ENCODE data around the gene MAST4.
"Not testable (repeated sequence)": the region's sequence is repeated elsewhere in the genome, so short reads cannot be mapped to it uniquely, and the experiment has no call there.

MAST4 gene

DNA sequence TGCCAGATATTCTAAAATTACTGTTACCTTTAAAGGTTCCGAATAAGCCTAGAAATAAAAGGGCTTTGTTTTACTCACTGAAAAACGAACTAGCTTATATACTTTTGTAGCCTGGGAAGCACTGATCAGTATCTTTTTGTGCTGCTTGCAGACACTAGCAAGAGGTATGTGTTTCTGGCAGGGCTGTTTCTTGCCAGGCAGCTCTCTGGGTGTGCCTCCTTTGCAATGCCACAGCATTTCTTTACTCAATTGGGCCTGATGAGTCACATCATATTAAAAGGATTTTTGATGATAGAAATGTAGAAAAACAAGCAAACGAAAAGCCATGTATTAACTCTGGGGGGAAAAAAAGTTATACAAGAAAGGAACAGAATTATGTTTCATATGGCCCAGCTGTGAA, 564.8 kb downstream of the MAST4 start:
- Histone ChIP-seq H3K9me3 (ENCODE audit: control insufficient read depth, insufficient read depth, low read length) (no peaks in the 10 kb centered on the region), H3K9ac (ENCODE audit: low read depth, low read length) (no peak overlapping the region), H3K36me3 (ENCODE audit: control insufficient read depth, insufficient read depth, low read length) (no peaks in the 10 kb centered on the region), H3K27ac (ENCODE audit: low read depth, low read length) (no peak overlapping the region), H3K4me1 (ENCODE audit: control insufficient read depth, insufficient read depth, low read length) (peaks cover 15% of the 10 kb centered on the region; the same call in 1 of the 2 replicates), H3K4me3 (ENCODE audit: low read depth, low read length) (no peak overlapping the region), H3K27me3 (ENCODE audit: control insufficient read depth, insufficient read depth, low read length) (no peaks in the 10 kb centered on the region)

DNA sequence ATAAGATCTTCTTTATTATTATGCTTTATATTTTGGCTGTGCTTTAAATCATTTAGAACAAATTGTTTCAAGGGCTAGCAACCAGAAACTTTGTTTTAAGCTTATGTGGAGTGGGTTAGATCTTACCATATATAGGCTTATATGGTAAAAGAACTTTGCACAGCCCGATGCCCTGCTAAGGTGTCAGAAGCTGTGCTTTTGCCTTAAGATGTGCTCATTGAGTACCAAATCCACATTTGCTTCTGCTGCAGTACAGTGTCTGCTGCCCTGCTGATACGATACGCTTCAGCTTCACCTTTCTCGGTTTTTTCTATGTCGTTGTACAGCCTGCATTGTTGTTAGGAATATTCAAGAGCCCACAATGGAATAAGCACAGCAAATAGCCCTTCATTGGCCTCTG, 565.6 kb downstream of the MAST4 start:
- Histone ChIP-seq H3K9ac (ENCODE audit: low read depth, low read length) (no peak overlapping the region), H3K4me1 (ENCODE audit: control insufficient read depth, insufficient read depth, low read length) (peaks cover 21% of the 10 kb centered on the region), H3K4me3 (ENCODE audit: low read depth, low read length) (no peak overlapping the region), H3K27ac (ENCODE audit: low read depth, low read length) (no peak overlapping the region), H3K36me3 (ENCODE audit: control insufficient read depth, insufficient read depth, low read length) (no peaks in the 10 kb centered on the region), H3K27me3 (ENCODE audit: control insufficient read depth, insufficient read depth, low read length) (no peaks in the 10 kb centered on the region), H3K9me3 (ENCODE audit: control insufficient read depth, insufficient read depth, low read length) (no peaks in the 10 kb centered on the region)

DNA sequence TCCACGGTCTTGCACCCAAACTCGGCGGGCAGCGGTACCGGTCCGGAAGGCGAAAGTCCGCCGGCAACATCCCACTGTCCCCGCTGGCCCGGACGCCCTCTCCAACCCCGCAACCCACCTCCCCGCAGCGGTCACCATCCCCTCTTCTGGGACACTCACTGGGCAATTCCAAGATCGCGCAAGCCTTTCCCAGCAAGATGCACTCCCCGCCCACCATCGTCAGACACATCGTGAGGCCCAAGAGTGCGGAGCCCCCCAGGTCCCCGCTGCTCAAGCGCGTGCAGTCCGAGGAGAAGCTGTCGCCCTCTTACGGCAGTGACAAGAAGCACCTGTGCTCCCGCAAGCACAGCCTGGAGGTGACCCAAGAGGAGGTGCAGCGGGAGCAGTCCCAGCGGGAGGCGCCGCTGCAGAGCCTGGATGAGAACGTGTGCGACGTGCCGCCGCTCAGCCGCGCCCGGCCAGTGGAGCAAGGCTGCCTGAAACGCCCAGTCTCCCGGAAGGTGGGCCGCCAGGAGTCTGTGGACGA, 567.1 kb downstream of the MAST4 start:
- Histone ChIP-seq H3K36me3 (ENCODE audit: control insufficient read depth, insufficient read depth, low read length) (no peaks in the 10 kb centered on the region), H3K27ac (ENCODE audit: low read depth, low read length) (no peak overlapping the region), H3K9me3 (ENCODE audit: control insufficient read depth, insufficient read depth, low read length) (no peaks in the 10 kb centered on the region), H3K4me3 (ENCODE audit: low read depth, low read length) (no peak overlapping the region), H3K9ac (ENCODE audit: low read depth, low read length) (no peak overlapping the region), H3K27me3 (ENCODE audit: control insufficient read depth, insufficient read depth, low read length) (no peaks in the 10 kb centered on the region), H3K4me1 (ENCODE audit: control insufficient read depth, insufficient read depth, low read length) (peaks cover 23% of the 10 kb centered on the region)

DNA sequence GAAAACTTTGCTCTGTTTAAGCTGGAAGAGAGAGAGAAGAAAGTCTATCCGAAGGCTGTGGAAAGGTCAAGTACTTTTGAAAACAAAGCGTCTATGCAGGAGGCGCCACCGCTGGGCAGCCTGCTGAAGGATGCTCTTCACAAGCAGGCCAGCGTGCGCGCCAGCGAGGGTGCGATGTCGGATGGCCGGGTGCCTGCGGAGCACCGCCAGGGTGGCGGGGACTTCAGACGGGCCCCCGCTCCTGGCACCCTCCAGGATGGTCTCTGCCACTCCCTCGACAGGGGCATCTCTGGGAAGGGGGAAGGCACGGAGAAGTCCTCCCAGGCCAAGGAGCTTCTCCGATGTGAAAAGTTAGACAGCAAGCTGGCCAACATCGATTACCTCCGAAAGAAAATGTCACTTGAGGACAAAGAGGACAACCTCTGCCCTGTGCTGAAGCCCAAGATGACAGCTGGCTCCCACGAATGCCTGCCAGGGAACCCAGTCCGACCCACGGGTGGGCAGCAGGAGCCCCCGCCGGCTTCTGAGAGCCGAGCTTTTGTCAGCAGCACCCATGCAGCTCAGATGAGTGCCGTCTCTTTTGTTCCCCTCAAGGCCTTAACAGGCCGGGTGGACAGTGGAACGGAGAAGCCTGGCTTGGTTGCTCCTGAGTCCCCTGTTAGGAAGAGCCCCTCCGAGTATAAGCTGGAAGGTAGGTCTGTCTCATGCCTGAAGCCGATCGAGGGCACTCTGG, 567.8 kb downstream of the MAST4 start:
- no peaks in the 10 kb centered on the region for H3K27me3 ChIP-seq (ENCODE audit: control insufficient read depth, insufficient read depth, low read length)
- H3K9me3 ChIP-seq (ENCODE audit: control insufficient read depth, insufficient read depth, low read length) = no peaks in the 10 kb centered on the region
- H3K27ac ChIP-seq (ENCODE audit: low read depth, low read length) = no peak overlapping the region
- H3K36me3 ChIP-seq (ENCODE audit: control insufficient read depth, insufficient read depth, low read length) = no peaks in the 10 kb centered on the region
- no peak overlapping the region for H3K4me3 ChIP-seq (ENCODE audit: low read depth, low read length)
- peaks cover 23% of the 10 kb centered on the region for H3K4me1 ChIP-seq (ENCODE audit: control insufficient read depth, insufficient read depth, low read length)
- H3K9ac ChIP-seq (ENCODE audit: low read depth, low read length) = no peak overlapping the region

DNA sequence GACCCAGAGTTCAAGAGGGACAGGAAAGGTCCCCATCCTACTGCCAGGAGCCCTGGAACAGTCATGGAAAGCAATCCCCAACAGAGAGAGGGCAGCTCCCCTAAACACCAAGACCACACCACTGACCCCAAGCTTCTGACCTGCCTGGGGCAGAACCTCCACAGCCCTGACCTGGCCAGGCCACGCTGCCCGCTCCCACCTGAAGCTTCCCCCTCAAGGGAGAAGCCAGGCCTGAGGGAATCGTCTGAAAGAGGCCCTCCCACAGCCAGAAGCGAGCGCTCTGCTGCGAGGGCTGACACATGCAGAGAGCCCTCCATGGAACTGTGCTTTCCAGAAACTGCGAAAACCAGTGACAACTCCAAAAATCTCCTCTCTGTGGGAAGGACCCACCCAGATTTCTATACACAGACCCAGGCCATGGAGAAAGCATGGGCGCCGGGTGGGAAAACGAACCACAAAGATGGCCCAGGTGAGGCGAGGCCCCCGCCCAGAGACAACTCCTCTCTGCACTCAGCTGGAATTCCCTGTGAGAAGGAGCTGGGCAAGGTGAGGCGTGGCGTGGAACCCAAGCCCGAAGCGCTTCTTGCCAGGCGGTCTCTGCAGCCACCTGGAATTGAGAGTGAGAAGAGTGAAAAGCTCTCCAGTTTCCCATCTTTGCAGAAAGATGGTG, 568.8 kb downstream of the MAST4 start:
- no peak overlapping the region for H3K9ac ChIP-seq (ENCODE audit: low read depth, low read length)
- H3K27ac ChIP-seq (ENCODE audit: low read depth, low read length) = no peak overlapping the region
- H3K9me3 ChIP-seq (ENCODE audit: control insufficient read depth, insufficient read depth, low read length) = no peaks in the 10 kb centered on the region
- no peaks in the 10 kb centered on the region for H3K27me3 ChIP-seq (ENCODE audit: control insufficient read depth, insufficient read depth, low read length)
- no peaks in the 10 kb centered on the region for H3K36me3 ChIP-seq (ENCODE audit: control insufficient read depth, insufficient read depth, low read length)
- no peak overlapping the region for H3K4me3 ChIP-seq (ENCODE audit: low read depth, low read length)
- H3K4me1 ChIP-seq (ENCODE audit: control insufficient read depth, insufficient read depth, low read length) = peaks cover 23% of the 10 kb centered on the region

DNA sequence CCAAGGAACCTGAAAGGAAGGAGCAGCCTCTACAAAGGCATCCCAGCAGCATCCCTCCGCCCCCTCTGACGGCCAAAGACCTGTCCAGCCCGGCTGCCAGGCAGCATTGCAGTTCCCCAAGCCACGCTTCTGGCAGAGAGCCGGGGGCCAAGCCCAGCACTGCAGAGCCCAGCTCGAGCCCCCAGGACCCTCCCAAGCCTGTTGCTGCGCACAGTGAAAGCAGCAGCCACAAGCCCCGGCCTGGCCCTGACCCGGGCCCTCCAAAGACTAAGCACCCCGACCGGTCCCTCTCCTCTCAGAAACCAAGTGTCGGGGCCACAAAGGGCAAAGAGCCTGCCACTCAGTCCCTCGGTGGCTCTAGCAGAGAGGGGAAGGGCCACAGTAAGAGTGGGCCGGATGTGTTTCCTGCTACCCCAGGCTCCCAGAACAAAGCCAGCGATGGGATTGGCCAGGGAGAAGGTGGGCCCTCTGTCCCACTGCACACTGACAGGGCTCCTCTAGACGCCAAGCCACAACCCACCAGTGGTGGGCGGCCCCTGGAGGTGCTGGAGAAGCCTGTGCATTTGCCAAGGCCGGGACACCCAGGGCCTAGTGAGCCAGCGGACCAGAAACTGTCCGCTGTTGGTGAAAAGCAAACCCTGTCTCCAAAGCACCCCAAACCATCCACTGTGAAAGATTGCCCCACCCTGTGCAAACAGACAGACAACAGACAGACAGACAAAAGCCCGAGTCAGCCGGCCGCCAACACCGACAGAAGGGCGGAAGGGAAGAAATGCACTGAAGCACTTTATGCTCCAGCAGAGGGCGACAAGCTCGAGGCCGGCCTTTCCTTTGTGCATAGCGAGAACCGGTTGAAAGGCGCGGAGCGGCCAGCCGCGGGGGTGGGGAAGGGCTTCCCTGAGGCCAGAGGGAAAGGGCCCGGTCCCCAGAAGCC, 569.6 kb downstream of the MAST4 start:
- peak overlapping the region; percentile 72 for H3K9ac ChIP-seq (ENCODE audit: low read depth, low read length)
- peak overlapping the region; percentile 10 for H3K27ac ChIP-seq (ENCODE audit: low read depth, low read length)
- H3K9me3 ChIP-seq (ENCODE audit: control insufficient read depth, insufficient read depth, low read length) = no peaks in the 10 kb centered on the region
- no peaks in the 10 kb centered on the region for H3K36me3 ChIP-seq (ENCODE audit: control insufficient read depth, insufficient read depth, low read length)
- peak overlapping the region; percentile 34; the same call in 1 of the 2 replicates for H3K4me3 ChIP-seq (ENCODE audit: low read depth, low read length)
- no peaks in the 10 kb centered on the region for H3K27me3 ChIP-seq (ENCODE audit: control insufficient read depth, insufficient read depth, low read length)
- peaks cover 21% of the 10 kb centered on the region for H3K4me1 ChIP-seq (ENCODE audit: control insufficient read depth, insufficient read depth, low read length)

DNA sequence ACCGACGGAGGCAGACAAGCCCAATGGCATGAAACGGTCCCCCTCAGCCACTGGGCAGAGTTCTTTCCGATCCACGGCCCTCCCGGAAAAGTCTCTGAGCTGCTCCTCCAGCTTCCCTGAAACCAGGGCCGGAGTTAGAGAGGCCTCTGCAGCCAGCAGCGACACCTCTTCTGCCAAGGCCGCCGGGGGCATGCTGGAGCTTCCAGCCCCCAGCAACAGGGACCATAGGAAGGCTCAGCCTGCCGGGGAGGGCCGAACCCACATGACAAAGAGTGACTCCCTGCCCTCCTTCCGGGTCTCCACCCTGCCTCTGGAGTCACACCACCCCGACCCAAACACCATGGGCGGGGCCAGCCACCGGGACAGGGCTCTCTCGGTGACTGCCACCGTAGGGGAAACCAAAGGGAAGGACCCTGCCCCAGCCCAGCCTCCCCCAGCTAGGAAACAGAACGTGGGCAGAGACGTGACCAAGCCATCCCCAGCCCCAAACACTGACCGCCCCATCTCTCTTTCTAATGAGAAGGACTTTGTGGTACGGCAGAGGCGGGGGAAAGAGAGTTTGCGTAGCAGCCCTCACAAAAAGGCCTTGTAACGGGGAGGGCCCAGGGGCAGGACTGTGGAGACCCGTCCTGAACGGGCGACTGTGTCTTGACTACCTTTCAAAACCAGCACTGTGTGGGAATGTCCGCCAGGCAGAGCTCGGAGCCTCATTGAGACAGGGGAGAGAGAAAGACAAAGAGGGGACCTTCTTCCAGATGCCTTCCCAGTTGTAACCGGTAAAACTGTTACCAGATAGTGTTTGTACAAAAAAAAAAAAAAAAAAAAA, 570.5 kb downstream of the MAST4 start:
- Histone ChIP-seq H3K9me3 (ENCODE audit: control insufficient read depth, insufficient read depth, low read length) (no peaks in the 10 kb centered on the region), H3K4me3 (ENCODE audit: low read depth, low read length) (peak overlapping the region; percentile 34; the same call in 1 of the 2 replicates), H3K36me3 (ENCODE audit: control insufficient read depth, insufficient read depth, low read length) (no peaks in the 10 kb centered on the region), H3K27me3 (ENCODE audit: control insufficient read depth, insufficient read depth, low read length) (no peaks in the 10 kb centered on the region), H3K9ac (ENCODE audit: low read depth, low read length) (peak overlapping the region; percentile 72), H3K27ac (ENCODE audit: low read depth, low read length) (peak overlapping the region; percentile 10), H3K4me1 (ENCODE audit: control insufficient read depth, insufficient read depth, low read length) (peaks cover 18% of the 10 kb centered on the region)

DNA sequence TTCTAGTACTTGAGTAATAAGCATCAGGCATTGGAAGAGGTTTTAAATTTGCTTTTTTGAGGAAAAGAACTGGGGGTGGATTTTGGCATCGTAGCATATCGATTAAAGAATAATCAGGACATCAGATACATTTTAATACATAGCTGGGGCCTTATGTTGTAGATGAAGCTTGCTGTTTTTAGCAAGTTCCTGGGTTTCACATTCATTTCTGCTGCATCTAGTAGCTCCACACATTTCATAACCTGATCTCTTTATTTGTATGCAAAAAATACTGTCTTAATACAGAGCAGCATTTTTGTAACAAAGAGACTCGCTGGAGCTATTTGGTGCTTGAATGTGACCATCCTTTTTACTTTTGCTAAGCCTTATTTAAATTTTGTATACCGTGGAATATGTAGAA, 571.9 kb downstream of the MAST4 start:
- Histone ChIP-seq H3K36me3 (ENCODE audit: control insufficient read depth, insufficient read depth, low read length) (no peaks in the 10 kb centered on the region), H3K4me3 (ENCODE audit: low read depth, low read length) (no peak overlapping the region), H3K4me1 (ENCODE audit: control insufficient read depth, insufficient read depth, low read length) (peaks cover 11% of the 10 kb centered on the region), H3K9me3 (ENCODE audit: control insufficient read depth, insufficient read depth, low read length) (no peaks in the 10 kb centered on the region), H3K27ac (ENCODE audit: low read depth, low read length) (no peak overlapping the region), H3K9ac (ENCODE audit: low read depth, low read length) (no peak overlapping the region), H3K27me3 (ENCODE audit: control insufficient read depth, insufficient read depth, low read length) (no peaks in the 10 kb centered on the region)

DNA sequence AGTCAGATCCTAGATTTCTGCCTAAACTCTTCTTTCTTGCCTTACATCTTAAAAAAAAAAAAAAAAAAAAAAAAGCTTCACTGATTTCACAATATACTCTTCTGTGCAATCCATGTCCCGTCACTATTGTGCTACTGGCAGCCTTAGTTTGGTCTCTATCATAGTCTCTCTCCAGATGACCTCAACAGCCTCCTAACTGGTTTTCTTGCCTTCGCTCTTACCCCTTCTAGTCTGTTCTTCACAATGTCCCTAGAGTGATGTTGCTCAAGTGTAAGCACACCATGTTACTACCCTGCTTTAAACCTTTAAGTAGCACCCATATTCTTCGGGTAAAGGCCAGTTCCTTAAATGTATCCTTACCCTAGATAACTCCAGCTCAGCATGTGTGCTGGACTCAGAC, 574.6 kb downstream of the MAST4 start:
- no peaks in the 10 kb centered on the region for H3K27me3 ChIP-seq (ENCODE audit: control insufficient read depth, insufficient read depth, low read length)
- no peaks in the 10 kb centered on the region for H3K9me3 ChIP-seq (ENCODE audit: control insufficient read depth, insufficient read depth, low read length)
- H3K27ac ChIP-seq (ENCODE audit: low read depth, low read length) = no peak overlapping the region
- no peak overlapping the region for H3K9ac ChIP-seq (ENCODE audit: low read depth, low read length)
- no peak overlapping the region for H3K4me3 ChIP-seq (ENCODE audit: low read depth, low read length)
- no peaks in the 10 kb centered on the region for H3K36me3 ChIP-seq (ENCODE audit: control insufficient read depth, insufficient read depth, low read length)
- H3K4me1 ChIP-seq (ENCODE audit: control insufficient read depth, insufficient read depth, low read length) = peaks cover 11% of the 10 kb centered on the region

DNA sequence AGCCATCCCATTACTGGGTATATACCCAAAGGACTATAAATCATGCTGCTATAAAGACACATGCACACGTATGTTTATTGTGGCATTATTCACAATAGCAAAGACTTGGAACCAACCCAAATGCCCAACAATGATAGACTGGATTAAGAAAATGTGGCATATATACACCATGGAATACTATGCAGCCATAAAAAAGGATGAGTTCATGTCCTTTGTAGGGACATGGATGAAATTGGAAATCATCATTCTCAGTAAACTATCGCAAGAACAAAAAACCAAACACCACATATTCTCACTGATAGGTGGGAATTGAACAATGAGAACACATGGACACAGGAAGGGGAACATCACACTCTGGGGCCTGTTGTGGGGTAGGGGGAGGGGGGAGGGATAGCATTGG, 577.2 kb downstream of the MAST4 start:
- not testable (repeated sequence) for H3K27ac ChIP-seq (ENCODE audit: low read depth, low read length); H3K4me1 ChIP-seq (ENCODE audit: control insufficient read depth, insufficient read depth, low read length); H3K9me3 ChIP-seq (ENCODE audit: control insufficient read depth, insufficient read depth, low read length); H3K9ac ChIP-seq (ENCODE audit: low read depth, low read length); H3K36me3 ChIP-seq (ENCODE audit: control insufficient read depth, insufficient read depth, low read length); H3K27me3 ChIP-seq (ENCODE audit: control insufficient read depth, insufficient read depth, low read length); H3K4me3 ChIP-seq (ENCODE audit: low read depth, low read length)
